HepG2 (cell line): ENCODE measurements around the gene ZMYND19. TPM values are rescaled to one million over a fixed set of nuclear protein-coding genes. Genes with fewer than 3 reads are reported as not detected.

ENCODE experiments used
- ASH2L ChIP-seq: fragments of 300-600, 200-600 bp; sonication (generic); IDR thresholded peaks from 2 replicates; pipeline ENCODE4 v1.7.0; 2017; ENCODE audit warnings: low read depth, mild to moderate bottlenecking, moderate library complexity, mixed read lengths, low read length; ENCODE audit not compliant: insufficient read length
- BORCS8-MEF2B ChIP-seq: sonication (generic); formaldehyde crosslinking; IDR thresholded peaks from 2 replicates; pipeline ENCODE4 v1.8.0; 2022; ENCODE audit warnings: mild to moderate bottlenecking, missing genetic modification reagents
- KDM5A ChIP-seq: fragments of 200-600 bp; sonication (generic); IDR thresholded peaks from 2 replicates; pipeline ENCODE4 v1.7.0; 2018; ENCODE audit warnings: antibody characterized with exemption, mild to moderate bottlenecking, low read length, borderline replicate concordance
- MBD4 ChIP-seq: IDR thresholded peaks from 2 replicates; pipeline ENCODE4 v1.6.1; 2012; ENCODE audit warnings: low read length, inconsistent platforms, borderline replicate concordance
- NFATC3 ChIP-seq: sonication (generic); formaldehyde crosslinking; IDR thresholded peaks from 2 replicates; pipeline ENCODE4 v1.5.1; 2020; ENCODE audit warnings: mild to moderate bottlenecking, missing genetic modification reagents
- PHB2 ChIP-seq: fragments of 450-650 bp; IDR thresholded peaks from 2 replicates; pipeline ENCODE4 v1.6.1; 2018; ENCODE audit not compliant: partially characterized antibody
- PTBP1 ChIP-seq: fragments of 200-400 bp; formaldehyde crosslinking; IDR thresholded peaks from 2 replicates; pipeline ENCODE4 v1.6.1; 2018; ENCODE audit warnings: low read length, low read depth; ENCODE audit not compliant: poor library complexity, severe bottlenecking
- RFX1 ChIP-seq: fragments of 450-650 bp; IDR thresholded peaks from 2 replicates; pipeline ENCODE4 v1.6.1; 2017
- SP4 ChIP-seq: sonication (generic); formaldehyde crosslinking; IDR thresholded peaks from 2 replicates; pipeline ENCODE4 v1.8.1; 2023; ENCODE audit warnings: mild to moderate bottlenecking, missing genetic modification reagents
- TEAD3 ChIP-seq: optimal IDR thresholded peaks from 2 replicates; pipeline ENCODE3; 2016; ENCODE audit warnings: borderline replicate concordance
- ZNF224 ChIP-seq: sonication (generic); formaldehyde crosslinking; IDR thresholded peaks from 2 replicates; pipeline ENCODE4 v1.5.0; 2020; ENCODE audit warnings: mild to moderate bottlenecking, missing genetic modification reagents
- ZNF33B ChIP-seq: sonication (generic); formaldehyde crosslinking; IDR thresholded peaks from 2 replicates; pipeline ENCODE4 v1.5.1; 2020; ENCODE audit warnings: mild to moderate bottlenecking, missing genetic modification reagents
- ZNF430 ChIP-seq: sonication (generic); formaldehyde crosslinking; IDR thresholded peaks from 2 replicates; pipeline ENCODE4 v1.9.0; 2021; ENCODE audit warnings: mild to moderate bottlenecking, missing genetic modification reagents
- ZNF446 ChIP-seq: sonication (generic); formaldehyde crosslinking; IDR thresholded peaks from 2 replicates; pipeline ENCODE4 v1.5.0; 2020; ENCODE audit warnings: mild to moderate bottlenecking, missing genetic modification reagents
- ZNF549 ChIP-seq: sonication (generic); formaldehyde crosslinking; IDR thresholded peaks from 2 replicates; pipeline ENCODE4 v1.5.0; 2020; ENCODE audit warnings: missing genetic modification reagents
- ZNF660 ChIP-seq: sonication (generic); formaldehyde crosslinking; IDR thresholded peaks from 2 replicates; pipeline ENCODE4 v1.5.1; 2020; ENCODE audit warnings: mild to moderate bottlenecking, low read depth, missing genetic modification reagents, borderline replicate concordance
- ZNF709 ChIP-seq: sonication (generic); formaldehyde crosslinking; IDR thresholded peaks from 2 replicates; pipeline ENCODE4 v1.5.0; 2020; ENCODE audit warnings: mild to moderate bottlenecking, missing genetic modification reagents
- ZNF781 ChIP-seq: sonication (generic); formaldehyde crosslinking; IDR thresholded peaks from 2 replicates; pipeline ENCODE4 v1.5.1; 2020; ENCODE audit warnings: borderline replicate concordance, mild to moderate bottlenecking, missing genetic modification reagents; ENCODE audit errors: not compliant biosample characterization
- ZSCAN9 ChIP-seq: IDR thresholded peaks from 2 replicates; pipeline ENCODE4 v1.6.1; 2016; ENCODE audit warnings: borderline replicate concordance
- polyA plus RNA-seq, 8 experiments: library from polyadenylated mRNA; depleted of rRNA in 3 of 8; stranded (reverse) in 7 of 8; unstranded in 1 of 8; fragments of >200 nt; fragmentation: Illumina TruSeq in 4 of 8; extraction: Trizol in 4 of 8; gene quantifications; 2 replicates each; pipeline versions ENCODE4 v1.2.1 to v1.2.3, GENCODE V29; 2011 to 2016; ENCODE audit warnings: low read depth in 4 of 8, missing spikeins in 1 of 8, mixed read lengths in 1 of 8; ENCODE audit not compliant: insufficient read depth in 1 of 8
- total RNA-seq, 5 experiments: library from RNA; depleted of rRNA; stranded (reverse); fragments of >200 nt; fragmentation: Illumina TruSeq; extraction: Trizol; gene quantifications; 2 replicates each; pipeline ENCODE4 v1.2.3, GENCODE V29; 2016; ENCODE audit warnings: low read depth in 1 of 5
- TF ChIP-seq, protein P1 (sequence below): sonication (generic); formaldehyde crosslinking; conservative IDR thresholded peaks from 2 replicates; pipeline ENCODE4 v1.4.0; 2020; ENCODE audit warnings: missing genetic modification reagents
- TF ChIP-seq, protein P2 (sequence below): IDR thresholded peaks from 2 replicates; pipeline ENCODE4 v1.6.1; 2016
- TF ChIP-seq, protein P3 (sequence below): sonication (generic); formaldehyde crosslinking; IDR thresholded peaks from 2 replicates; pipeline ENCODE4 v1.5.1; 2020; ENCODE audit warnings: missing genetic modification reagents, mild to moderate bottlenecking, borderline replicate concordance
- TF ChIP-seq, protein P4 (sequence below): sonication (generic); formaldehyde crosslinking; IDR thresholded peaks from 2 replicates; pipeline ENCODE4 v1.9.0; 2022; ENCODE audit warnings: missing genetic modification reagents, mild to moderate bottlenecking, borderline replicate concordance

ZMYND19 gene
- total and polyA plus RNA-seq, 2 of the 13 experiments (the other 11 are each of a cell fraction or from before 2014, with no cell fraction given), result 21.3 to 38.7 TPM

DNA sequence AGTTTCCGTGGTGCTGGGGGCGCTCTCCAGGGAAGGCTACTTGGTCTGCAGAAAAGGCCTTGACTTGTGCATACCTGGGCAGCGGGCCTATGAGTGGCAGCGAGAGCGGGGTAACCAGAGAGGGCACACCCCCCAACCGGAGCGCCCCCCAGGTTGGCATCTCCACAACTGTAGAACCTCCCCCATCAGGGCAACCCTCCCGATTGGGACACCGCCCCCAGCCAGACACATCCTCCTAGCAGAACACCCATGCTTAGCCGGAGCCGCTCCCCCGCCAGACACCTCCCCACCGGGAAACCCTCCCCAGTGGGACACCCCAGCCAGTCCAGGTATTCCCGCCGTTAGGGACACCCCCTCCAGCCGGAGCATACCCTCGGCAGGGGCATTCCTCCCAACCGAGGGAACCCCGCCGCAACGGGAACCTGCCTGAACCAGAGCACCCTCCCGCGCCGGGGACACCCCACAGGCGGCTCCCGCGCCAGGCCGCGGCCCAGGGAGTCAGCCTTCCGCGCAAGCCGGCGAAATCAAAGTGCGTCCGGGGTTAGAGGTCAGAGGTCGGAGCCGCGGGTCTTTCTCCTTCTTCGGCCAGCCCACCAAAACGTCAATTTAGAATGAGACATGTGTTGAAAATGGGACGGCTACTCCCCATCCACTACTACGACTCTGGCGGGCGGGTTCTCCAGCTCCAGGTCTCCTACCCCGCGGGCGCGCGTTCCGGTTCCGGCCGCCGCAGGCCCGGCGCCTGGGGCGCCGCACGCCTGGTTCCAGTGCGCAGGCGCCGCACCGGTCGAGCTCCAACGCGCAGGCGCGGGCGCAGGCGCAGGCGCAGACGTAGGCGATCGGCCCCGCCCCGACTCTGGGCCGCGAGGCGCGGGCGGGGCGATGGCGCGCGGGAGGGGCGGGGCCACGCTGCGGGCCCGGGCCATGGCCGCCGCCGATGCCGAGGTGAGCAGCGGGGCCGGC, 28.1 kb upstream of the ZMYND19 start, which contains the start of gene EHMT1 (continued):
- TF ChIP-seq MBD4, result no peak
- no peak for TF ChIP-seq ZNF660
- peak; percentile 66 for TF ChIP-seq PTBP1
- TF ChIP-seq PHB2, result no peak
- TF ChIP-seq, protein P1, sequence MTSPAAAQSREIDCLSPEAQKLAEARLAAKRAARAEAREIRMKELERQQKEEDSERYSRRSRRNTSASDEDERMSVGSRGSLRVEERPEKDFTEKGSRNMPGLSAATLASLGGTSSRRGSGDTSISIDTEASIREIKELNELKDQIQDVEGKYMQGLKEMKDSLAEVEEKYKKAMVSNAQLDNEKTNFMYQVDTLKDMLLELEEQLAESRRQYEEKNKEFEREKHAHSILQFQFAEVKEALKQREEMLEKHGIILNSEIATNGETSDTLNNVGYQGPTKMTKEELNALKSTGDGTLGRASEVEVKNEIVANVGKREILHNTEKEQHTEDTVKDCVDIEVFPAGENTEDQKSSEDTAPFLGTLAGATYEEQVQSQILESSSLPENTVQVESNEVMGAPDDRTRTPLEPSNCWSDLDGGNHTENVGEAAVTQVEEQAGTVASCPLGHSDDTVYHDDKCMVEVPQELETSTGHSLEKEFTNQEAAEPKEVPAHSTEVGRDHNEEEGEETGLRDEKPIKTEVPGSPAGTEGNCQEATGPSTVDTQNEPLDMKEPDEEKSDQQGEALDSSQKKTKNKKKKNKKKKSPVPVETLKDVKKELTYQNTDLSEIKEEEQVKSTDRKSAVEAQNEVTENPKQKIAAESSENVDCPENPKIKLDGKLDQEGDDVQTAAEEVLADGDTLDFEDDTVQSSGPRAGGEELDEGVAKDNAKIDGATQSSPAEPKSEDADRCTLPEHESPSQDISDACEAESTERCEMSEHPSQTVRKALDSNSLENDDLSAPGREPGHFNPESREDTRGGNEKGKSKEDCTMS (CRISPR knock-in tag), result no peak
- no peak for TF ChIP-seq ZNF549
- peak; percentile 34; the same call in 1 of the 2 replicates for TF ChIP-seq ZSCAN9
- TF ChIP-seq, protein P2, sequence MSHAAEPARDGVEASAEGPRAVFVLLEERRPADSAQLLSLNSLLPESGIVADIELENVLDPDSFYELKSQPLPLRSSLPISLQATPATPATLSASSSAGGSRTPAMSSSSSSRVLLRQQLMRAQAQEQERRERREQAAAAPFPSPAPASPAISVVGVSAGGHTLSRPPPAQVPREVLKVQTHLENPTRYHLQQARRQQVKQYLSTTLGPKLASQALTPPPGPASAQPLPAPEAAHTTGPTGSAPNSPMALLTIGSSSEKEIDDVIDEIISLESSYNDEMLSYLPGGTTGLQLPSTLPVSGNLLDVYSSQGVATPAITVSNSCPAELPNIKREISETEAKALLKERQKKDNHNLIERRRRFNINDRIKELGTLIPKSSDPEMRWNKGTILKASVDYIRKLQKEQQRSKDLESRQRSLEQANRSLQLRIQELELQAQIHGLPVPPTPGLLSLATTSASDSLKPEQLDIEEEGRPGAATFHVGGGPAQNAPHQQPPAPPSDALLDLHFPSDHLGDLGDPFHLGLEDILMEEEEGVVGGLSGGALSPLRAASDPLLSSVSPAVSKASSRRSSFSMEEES (CRISPR knock-in tag), result 0 out of 2 replicates have a peak, but pooled peaks have one; percentile 14
- TF ChIP-seq, protein P3, sequence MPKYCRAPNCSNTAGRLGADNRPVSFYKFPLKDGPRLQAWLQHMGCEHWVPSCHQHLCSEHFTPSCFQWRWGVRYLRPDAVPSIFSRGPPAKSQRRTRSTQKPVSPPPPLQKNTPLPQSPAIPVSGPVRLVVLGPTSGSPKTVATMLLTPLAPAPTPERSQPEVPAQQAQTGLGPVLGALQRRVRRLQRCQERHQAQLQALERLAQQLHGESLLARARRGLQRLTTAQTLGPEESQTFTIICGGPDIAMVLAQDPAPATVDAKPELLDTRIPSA (CRISPR knock-in tag), result no peak; the same call in 1 of the 2 replicates
- TF ChIP-seq ZNF430 (CRISPR knock-in tag), result no peak
- peak; percentile 73; the same call in 1 of the 2 replicates for TF ChIP-seq BORCS8-MEF2B (CRISPR knock-in tag)
- TF ChIP-seq ZNF446 (CRISPR knock-in tag), result no peak
- no peak for TF ChIP-seq RFX1
- TF ChIP-seq ASH2L, result peak; percentile 82
- no peak; the same call in 1 of the 2 replicates for TF ChIP-seq ZNF33B
- no peak for TF ChIP-seq ZNF224
- no peak for TF ChIP-seq NFATC3 (CRISPR knock-in tag)
- TF ChIP-seq ZNF781 (CRISPR knock-in tag), result no peak
- peak; percentile 34 for TF ChIP-seq TEAD3 (CRISPR knock-in tag)
- TF ChIP-seq, protein P4, sequence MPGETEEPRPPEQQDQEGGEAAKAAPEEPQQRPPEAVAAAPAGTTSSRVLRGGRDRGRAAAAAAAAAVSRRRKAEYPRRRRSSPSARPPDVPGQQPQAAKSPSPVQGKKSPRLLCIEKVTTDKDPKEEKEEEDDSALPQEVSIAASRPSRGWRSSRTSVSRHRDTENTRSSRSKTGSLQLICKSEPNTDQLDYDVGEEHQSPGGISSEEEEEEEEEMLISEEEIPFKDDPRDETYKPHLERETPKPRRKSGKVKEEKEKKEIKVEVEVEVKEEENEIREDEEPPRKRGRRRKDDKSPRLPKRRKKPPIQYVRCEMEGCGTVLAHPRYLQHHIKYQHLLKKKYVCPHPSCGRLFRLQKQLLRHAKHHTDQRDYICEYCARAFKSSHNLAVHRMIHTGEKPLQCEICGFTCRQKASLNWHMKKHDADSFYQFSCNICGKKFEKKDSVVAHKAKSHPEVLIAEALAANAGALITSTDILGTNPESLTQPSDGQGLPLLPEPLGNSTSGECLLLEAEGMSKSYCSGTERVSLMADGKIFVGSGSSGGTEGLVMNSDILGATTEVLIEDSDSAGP, result peak; percentile 59; the same call in 1 of the 2 replicates
- TF ChIP-seq SP4, result 0 out of 2 replicates have a peak, but pooled peaks have one; percentile 8
- TF ChIP-seq ZNF709 (CRISPR knock-in tag), result 0 out of 2 replicates have a peak, but pooled peaks have one; percentile 47
- TF ChIP-seq KDM5A, result peak; percentile 78; the same call in 1 of the 2 replicates
